ENCODE results near the gene PSIP1. TPM values are rescaled to one million over a fixed set of nuclear protein-coding genes. Genes with fewer than 3 reads are reported as not detected.

Gene PSIP1
- total RNA-seq, 1 experiment from 2014 or later, result 42.9 TPM

GRCh38 chr9:15469862-15470261, 40.9 kb downstream of the PSIP1 start:
- CTCF ChIA-PET, result no interaction called here
- ATAC-seq, result no peak
- intact Hi-C loops (cut with micrococcal nuclease), result loop anchor here (5.0 to 10.0 kb wide), 2 partner anchors 137 to 195 kb away; no protein-coding TSS in a partner anchor

GRCh38 chr9:15469406-15469805, 41.4 kb downstream of the PSIP1 start:
- no peak overlapping the region for H3K4me2 ChIP-seq (ENCODE audit: low read length)
- intact Hi-C loops (cut with micrococcal nuclease), result no loop called here
- BruUV-seq (replicated peaks), result no TSS peak

More at GRCh38 chr9:15469862-15470261, 40.9 kb downstream of the PSIP1 start:
- Histone ChIP-seq H4K20me1 (ENCODE audit: low read length) (no peaks in the 10 kb centered on the region), H3K27me3 (ENCODE audit: low read length) (no peaks in the 10 kb centered on the region), H2AFZ (ENCODE audit: low read length) (no peak overlapping the region), H3K36me3 (ENCODE audit: low read depth, low read length) (peaks cover 28% of the 10 kb centered on the region; the same call in 1 of the 2 replicates), H3K4me1 (ENCODE audit: insufficient read depth, low read length) (no peaks in the 10 kb centered on the region), H3K9me2 (replicated peaks; ENCODE audit: low read length) (no peaks in the 10 kb centered on the region), H3K9ac (ENCODE audit: low read length) (no peak overlapping the region), H3K9me3 (ENCODE audit: low read length) (no peaks in the 10 kb centered on the region), H3K27ac (ENCODE audit: low read length) (no peak overlapping the region), H3K79me2 (ENCODE audit: low read length) (no peaks in the 10 kb centered on the region), H3F3A (ENCODE audit: low read length, unreplicated experiment) (no peaks in the 10 kb centered on the region), H3K4me2 (ENCODE audit: low read length) (no peak overlapping the region), H3K4me3 (ENCODE audit: low read length) (no peak overlapping the region)
- POLR2A ChIA-PET (ENCODE audit: unreplicated experiment), result no interaction called here
- no peak for TF ChIP-seq EZH2 (IDR thresholded peaks at IDR 0.05; ENCODE audit: low read length, unreplicated experiment)
- no peak for TF ChIP-seq CTCF (conservative IDR thresholded peaks at IDR 0.05; ENCODE audit: low read depth, low read length)
- TF ChIP-seq EZH2phosphoT487 (IDR thresholded peaks at IDR 0.05; ENCODE audit: borderline replicate concordance, low read length), result no peak
- BruUV-seq (replicated peaks), result no TSS peak
- no peak for DNase-seq

More at GRCh38 chr9:15469406-15469805, 41.4 kb downstream of the PSIP1 start:
- Histone ChIP-seq H2AFZ (ENCODE audit: low read length) (no peak overlapping the region), H3K4me3 (ENCODE audit: low read length) (no peak overlapping the region), H3K27me3 (ENCODE audit: low read length) (no peaks in the 10 kb centered on the region), H3K9me3 (ENCODE audit: low read length) (no peaks in the 10 kb centered on the region), H4K20me1 (ENCODE audit: low read length) (no peaks in the 10 kb centered on the region), H3K4me1 (ENCODE audit: insufficient read depth, low read length) (no peaks in the 10 kb centered on the region), H3K36me3 (ENCODE audit: low read depth, low read length) (peaks cover 32% of the 10 kb centered on the region; the same call in 1 of the 2 replicates), H3K9me2 (replicated peaks; ENCODE audit: low read length) (no peaks in the 10 kb centered on the region), H3K9ac (ENCODE audit: low read length) (no peak overlapping the region), H3F3A (ENCODE audit: low read length, unreplicated experiment) (no peaks in the 10 kb centered on the region), H3K79me2 (ENCODE audit: low read length) (no peaks in the 10 kb centered on the region), H3K27ac (ENCODE audit: low read length) (no peak overlapping the region)
- DNase-seq, result no peak
- ATAC-seq, result no peak
- CTCF ChIA-PET, result no interaction called here
- POLR2A ChIA-PET (ENCODE audit: unreplicated experiment), result no interaction called here
- no peak for TF ChIP-seq EZH2 (IDR thresholded peaks at IDR 0.05; ENCODE audit: low read length, unreplicated experiment)
- no peak for TF ChIP-seq CTCF (conservative IDR thresholded peaks at IDR 0.05; ENCODE audit: low read depth, low read length)
- TF ChIP-seq EZH2phosphoT487 (IDR thresholded peaks at IDR 0.05; ENCODE audit: borderline replicate concordance, low read length), result no peak

Data from PC-3 (cell line).